Fibroblast of skin of left quadriceps (primary cell): ENCODE data around the gene C1QB.
A peak's percentile ranks its signal among the peaks of the same experiment; 100 is the strongest.
"Not testable (repeated sequence)": the region's sequence is repeated elsewhere in the genome, so short reads cannot be mapped to it uniquely, and the experiment has no call there.

Experiments
- DNase-seq, 2 experiments: peaks; one replicate each; pipeline ENCODE4 v3.0.0-alpha.2; 2013; ENCODE audit warnings: low read depth in 2 of 2

The C1QB gene

GRCh38 chr1:22696610-22697009 lies 43.6 kb downstream of the C1QB start:
- no peak for DNase-seq

GRCh38 chr1:22697980-22698379 lies 44.9 kb downstream of the C1QB start:
- DNase-seq, result no peak

GRCh38 chr1:22699681-22700520 lies 46.9 kb downstream of the C1QB start:
- DNase-seq, result no peak

- DNase-seq, result no peak
Measured at GRCh38 chr1:22702296-22703085, 49.5 kb downstream of the C1QB start.

- DNase-seq, result peak; percentile 62 to 63
Measured at GRCh38 chr1:22704440-22705067, 51.5 kb downstream of the C1QB start.

- no peak for DNase-seq
Measured at GRCh38 chr1:22705586-22705985, 52.5 kb downstream of the C1QB start.

- not testable (repeated sequence) for DNase-seq
Measured at GRCh38 chr1:22706100-22706499, 53.1 kb downstream of the C1QB start.

- DNase-seq, result no peak
Measured at GRCh38 chr1:22708777-22709176, 55.7 kb downstream of the C1QB start.

GRCh38 chr1:22709227-22709626 lies 56.2 kb downstream of the C1QB start:
- no peak for DNase-seq

- DNase-seq, result peak; percentile 58 to 60
Measured at GRCh38 chr1:22709891-22710700, 57.1 kb downstream of the C1QB start.

- DNase-seq, result no peak
Measured at GRCh38 chr1:22710701-22711049, 57.6 kb downstream of the C1QB start, which contains the start of gene EPHB2. TSS of gene EPHB2 (plus strand) at chr1:22710839. CDS start at chr1:22710983, 144 bp downstream.

GRCh38 chr1:22711071-22711470 lies 58.0 kb downstream of the C1QB start:
- DNase-seq, result no peak
